Measurements from ENCODE around the gene HYDIN.
"Not testable (repeated sequence)": the region's sequence is repeated elsewhere in the genome, so short reads cannot be mapped to it uniquely, and the experiment has no call there.

- TF ChIP-seq CTCF, POLR2A (IDR thresholded peaks at IDR 0.05): not testable (repeated sequence)
Observed at GRCh38 chr16:70920661-70921060, 309.9 kb downstream of the HYDIN start.

Measured in adrenal gland (tissue), 5 donors.